GM10266 (cell line): Measurements from ENCODE around the gene BATF.

ENCODE experiments used
- DNase-seq: peaks from one replicate; pipeline ENCODE4 v3.0.0; 2012; ENCODE audit errors: extremely low spot score
- CTCF ChIP-seq: IDR thresholded peaks from 2 replicates; pipeline ENCODE4 v1.5.1; 2012; ENCODE audit warnings: mild to moderate bottlenecking, low read depth; ENCODE audit not compliant: control insufficient read depth, insufficient read depth; ENCODE audit errors: missing control alignments

The BATF gene

GRCh38 chr14:75486318-75486717 lies 36.0 kb upstream of the BATF start:
- DNase-seq: no peak
- no peak for TF ChIP-seq CTCF

- no peak for TF ChIP-seq CTCF
- no peak for DNase-seq
Observed at GRCh38 chr14:75487155-75487671, 35.1 kb upstream of the BATF start.

DNA sequence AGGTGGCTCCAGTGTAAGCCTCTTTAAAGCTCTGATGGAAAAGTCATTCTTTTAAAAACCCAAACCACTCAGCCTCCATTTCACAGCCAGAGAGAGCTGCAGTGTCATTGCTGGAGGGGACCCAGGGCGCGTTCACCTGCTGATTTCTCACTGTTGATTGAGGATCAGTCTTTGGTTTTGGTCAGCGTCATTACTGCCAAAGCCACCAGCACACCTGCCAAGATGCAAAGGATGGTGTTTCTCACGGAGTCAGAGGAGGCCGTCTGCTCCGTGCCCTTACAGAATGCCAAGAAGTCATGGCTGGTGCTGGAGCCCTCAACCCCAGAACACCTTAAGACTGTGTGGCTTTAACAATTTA lies 32.8 kb upstream of the BATF start:
- TF ChIP-seq CTCF: no peak
- DNase-seq: no peak

- DNase-seq: no peak
- no peak for TF ChIP-seq CTCF
Observed at GRCh38 chr14:75491376-75491978, 30.8 kb upstream of the BATF start.

DNA sequence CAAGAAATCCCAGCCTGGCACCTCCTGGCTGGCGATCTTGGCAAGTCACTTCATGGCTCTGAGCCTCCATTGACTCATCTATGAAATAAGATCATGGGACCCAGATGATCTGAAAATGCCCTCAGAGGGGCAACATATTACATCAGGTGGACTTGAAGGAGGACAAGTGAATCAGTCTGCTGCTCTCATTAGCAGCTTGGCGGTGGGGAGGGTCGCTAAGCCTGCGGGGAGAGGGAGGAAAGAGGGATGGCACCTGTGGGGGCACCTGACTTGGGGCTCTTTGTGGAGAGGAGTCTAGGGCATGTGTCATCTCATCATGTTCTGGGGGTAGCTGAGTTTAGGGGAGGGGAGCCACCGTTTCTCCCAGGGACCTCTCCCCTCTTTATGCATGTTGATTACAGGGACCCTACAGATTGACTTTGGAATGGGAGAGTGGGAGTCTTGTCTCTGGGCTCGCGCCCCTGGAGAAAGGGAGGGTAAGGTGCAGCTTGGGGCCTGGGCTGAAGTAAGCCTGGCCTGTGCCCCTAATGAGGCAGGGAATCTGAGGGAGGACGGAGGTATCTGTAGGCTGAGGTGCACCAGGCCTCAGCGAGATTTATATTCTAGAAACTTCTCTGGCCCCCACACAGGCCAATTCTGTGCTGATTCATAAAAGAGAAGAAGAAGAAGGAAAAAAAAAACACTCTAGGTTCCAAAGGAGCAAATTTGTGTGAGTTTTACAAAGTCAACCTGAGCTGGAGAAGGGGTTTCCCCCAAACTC lies 29.3 kb upstream of the BATF start:
- no peak for TF ChIP-seq CTCF
- no peak for DNase-seq

DNA sequence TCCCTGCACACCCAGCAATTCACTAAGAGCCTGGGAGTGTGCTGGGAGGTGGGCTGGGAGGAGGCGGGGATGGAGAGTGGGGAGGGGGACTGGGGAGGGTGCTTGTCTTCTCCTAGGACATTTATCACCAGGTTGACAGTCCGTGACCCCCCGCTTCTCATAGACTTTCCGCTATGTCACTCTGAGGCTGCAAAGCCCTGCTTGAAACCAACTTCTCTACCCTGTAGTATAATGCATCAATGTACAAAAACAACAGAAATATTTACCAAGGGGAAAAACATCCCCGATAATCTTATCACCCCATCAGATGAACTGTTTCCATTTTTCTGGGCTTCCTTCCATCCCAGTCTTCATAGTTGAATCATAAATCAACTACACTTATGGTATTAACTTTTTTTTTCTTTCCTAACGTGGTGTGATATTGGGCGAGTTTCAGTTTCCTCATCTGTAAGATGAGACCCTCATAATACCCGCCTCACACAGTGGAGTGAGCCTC lies 28.6 kb upstream of the BATF start:
- no peak for DNase-seq
- TF ChIP-seq CTCF: no peak

- no peak for DNase-seq
- no peak for TF ChIP-seq CTCF
Observed at GRCh38 chr14:75494896-75495295, 27.4 kb upstream of the BATF start.
